COR-L47 (cell line): ENCODE measurements around the gene HOXA3.

Experiments used
- DNase-seq: peaks from one replicate; lab custom pipeline; 2025; lab: John Stamatoyannopoulos, UW

The HOXA3 gene

DNA sequence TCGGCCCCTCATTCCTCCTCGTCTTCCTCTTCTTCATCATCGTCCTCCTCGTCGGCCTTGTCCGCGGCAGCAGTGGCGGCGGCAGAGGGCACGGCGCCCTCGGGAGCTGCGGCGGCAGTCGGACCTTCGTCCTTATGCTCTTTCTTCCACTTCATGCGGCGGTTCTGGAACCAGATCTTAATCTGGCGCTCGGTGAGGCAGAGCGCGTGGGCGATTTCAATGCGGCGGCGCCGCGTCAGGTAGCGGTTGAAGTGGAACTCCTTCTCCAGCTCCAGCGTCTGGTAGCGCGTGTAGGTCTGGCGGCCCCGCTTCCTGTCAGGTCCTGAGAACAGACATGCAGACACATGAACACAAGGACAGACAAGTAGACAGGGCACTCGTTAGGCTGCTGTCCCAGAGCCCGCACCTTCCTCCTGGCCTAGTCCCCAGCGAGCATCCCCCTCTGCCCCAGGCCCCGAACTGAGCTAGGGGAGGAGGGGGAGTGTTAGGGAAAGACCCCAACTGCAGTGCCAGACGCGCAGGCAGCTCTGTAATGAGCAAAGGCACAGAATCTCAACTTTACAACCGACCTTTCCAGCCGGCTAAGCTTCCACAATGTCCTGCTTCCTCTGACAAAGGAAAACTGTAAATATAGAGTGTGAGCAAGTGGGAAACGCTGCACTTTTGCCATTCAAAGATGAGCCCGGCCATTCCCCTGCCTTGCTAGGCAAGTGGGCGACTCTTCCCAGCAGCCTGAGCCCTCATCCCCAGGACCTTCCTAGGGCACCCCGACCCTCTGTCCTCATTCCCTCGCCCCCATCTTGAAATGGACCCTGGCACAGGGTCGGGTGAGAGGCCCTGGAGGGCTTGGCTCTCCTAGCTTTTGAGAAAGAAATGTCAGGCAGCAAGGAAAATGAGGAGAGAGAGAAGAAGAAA, 2.8 kb upstream of the HOXA3 start:
- no peak for DNase-seq

DNA sequence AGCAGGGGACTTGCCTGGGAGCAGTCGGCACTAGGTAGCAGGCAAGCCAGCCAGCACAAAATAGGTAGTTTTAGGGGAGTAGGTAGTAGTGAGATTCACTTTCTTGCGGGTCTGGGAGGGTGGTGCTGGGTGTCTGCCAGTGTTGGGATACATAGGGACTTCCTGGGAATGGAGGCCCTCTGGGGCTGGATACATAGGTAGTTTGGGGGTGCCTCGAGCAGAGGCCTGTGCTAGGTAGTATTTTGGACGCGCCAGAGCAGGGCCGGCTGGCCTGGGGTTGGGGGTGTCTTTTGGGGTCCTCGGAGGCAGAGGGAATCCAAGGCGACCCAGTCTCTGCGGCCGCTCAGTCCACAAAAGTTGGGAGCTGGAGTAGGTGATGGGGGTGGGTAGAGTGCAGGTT, 2.0 kb upstream of the HOXA3 start:
- no peak for DNase-seq

DNA sequence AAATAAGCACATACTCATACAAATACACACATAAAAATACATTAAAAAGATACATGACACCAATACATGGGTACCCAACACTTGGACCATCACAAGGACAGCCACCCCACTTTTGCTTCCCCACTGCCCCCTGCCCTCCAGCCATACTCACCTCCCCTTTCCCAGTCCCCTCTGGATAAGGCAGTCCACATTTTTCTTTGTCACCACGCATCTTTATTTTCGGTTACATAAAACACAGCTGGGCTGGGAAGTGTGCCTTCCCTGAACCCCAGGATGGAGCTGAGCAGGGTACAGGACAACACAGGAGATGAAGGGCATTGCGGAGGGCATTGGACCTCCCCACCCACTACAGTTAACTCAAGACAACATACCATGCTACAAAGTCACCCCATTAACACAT, 1.1 kb upstream of the HOXA3 start:
- DNase-seq, result no peak

DNA sequence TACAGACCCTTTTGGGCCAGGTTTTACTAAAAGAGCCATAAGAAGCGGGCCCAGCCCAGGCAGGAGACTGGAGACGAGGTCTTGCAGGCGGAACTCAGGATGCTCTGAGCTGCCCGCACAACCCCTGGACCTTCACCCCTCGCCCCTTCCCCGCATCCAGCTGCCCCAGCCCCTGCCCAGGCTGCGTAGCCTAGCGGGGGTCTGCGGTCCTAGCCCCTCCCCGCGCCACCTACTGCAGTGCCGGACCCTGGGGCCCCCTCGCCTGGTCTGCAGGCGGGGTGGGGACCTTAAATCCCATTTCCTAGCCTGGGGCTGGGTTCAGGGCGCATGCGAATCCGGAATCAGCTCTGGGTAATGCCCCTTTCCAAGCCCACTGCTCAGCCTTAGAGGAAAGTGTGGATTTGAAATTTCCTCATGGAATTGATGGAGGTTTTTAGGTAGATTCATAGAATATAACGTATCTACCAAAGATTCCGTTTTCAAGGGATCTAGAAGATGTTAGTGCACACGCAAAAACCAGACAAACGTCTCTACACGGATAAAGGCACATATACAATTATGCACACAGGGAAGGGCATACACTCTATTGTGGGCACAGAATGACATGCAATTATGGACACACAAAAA, 546 bp upstream of the HOXA3 start:
- DNase-seq, result no peak

DNA sequence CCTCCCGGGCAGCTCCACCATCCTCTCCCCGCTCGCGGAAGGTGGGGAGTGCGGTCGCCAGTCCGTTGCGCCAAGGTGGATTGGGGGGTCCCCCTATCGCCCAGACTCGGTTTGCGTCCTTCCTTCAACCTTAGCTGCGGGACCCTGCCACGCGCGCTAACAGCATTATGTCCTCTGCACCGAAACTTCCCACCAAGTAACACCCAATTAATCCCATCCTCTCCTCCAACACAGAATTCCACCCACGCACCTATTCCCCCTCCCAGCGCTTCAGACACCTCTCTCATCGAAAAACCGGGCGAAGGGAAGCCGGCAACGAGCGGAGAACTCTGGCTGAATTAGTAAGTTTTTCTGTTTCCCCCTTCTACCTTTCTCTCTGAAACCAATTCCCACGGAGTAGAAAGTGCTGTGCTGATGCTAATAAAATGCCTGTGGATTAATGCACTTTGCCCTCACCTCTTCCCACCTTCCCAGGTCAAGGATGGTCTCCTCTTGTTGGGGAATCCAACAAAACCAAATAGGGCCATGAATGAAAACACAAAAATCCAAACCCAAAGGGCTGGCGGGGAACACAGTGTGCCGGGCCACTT, 947 bp downstream of the HOXA3 start:
- no peak for DNase-seq

DNA sequence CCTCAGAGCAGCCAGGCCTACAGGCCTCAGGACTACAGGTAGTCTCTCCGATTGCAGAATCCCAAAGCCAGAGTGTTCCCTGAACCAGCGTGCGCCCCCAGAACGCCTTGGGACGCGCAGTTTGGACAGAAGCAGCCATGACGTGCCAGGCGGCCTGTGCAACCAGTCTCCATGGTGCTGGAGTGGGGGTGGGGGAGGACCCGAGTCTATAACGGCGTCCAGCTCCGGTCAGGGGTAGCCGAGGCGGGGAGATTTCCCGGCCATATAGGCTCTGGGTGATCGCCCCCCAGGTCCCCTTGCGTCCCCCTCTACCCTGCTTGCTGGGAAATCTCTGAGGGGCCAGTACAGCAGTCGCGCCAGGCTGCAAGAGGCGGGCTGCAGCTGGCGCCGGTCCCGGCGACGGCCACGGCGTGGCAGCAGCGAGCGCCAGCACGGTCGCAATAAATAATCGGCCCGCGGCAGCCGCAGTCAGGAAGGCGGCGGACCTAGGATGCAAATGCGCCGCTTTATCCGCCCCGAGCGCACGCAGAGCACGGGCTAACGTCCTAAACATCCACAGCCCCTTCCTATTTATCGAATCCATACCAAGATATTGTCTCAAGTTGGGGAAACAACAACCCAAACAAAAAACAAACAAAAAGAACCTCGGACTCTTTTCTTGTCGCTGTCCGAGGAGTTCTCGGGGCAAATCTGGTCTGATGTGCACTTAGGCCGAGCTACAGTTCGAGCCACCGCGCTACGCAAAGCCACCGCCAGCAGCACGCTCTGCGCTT, 1.6 kb downstream of the HOXA3 start:
- DNase-seq, result no peak

DNA sequence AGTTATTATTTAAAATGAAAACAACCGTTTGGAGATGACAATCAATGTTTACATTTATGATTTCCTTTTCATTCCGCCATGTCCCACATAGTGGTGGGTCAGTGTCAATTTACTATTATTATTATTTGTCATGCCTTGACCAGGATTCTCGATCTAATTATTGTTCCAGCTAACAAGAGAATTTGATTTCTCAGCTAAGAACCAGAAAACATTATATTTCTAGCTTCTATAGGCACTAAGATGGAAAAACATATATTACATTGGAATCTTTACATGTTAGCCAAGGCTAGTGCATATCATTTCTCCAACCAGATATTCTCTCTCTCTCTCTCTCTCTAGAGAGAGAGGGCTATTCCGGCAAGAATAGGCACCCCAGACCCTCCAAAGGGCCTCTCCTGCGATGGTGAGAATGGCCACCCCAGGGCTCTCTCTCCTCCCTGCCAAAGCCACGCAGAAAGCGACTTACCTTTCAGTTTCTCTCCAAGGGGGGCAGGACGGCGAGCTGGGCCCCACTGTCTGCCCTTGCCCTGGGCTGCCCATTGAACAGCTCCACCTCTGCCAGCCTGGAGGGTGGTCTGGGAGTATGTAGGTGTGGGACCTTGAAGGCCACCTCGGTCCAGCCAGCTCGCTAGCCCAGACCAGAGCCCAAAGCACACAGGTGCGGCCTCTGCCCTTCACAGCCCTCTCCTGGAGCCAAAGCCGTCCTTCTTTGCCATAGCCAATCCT, 2.4 kb downstream of the HOXA3 start:
- no peak for DNase-seq

DNA sequence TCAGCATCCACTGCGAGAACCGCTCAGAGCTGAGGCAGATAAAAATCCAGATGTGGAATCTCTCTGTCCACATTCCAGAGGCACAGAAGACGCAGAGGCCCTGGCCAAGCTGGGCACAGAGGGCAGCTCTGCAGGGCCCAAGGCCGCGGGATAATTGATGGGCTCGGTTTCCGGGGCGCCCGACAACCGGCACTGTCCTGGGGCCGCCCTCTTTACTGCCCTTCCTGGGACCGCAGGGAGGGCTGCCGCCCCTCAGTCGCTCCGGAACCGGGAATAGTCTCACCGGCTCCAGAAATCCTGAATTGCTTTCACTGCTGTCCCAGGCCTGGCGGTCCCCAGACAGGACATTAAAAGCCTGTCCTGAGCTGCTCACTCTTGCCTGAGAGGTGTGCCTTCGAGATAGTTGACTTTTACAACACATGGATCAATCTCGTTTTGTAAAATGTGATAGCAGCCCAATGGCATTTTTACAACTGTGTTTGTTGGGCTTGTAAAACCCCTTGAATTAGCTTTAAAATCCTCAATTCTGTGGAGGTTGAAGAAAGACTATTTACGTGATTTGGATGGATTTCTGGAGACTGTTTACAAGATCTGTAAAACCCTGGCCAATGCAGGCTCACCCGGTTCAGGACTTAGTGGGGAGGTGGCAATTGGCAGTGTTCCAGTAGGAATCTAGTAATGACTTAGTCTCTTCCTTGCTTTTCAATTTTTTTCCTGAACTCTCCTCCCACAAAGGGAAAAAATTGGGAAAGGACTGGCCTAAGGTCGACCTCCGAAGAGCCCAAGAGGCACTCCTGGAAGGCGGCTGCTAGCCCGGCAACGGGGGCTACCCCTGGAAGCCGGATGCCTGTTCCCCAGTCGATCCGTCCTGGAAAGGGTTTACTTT, 3.4 kb downstream of the HOXA3 start:
- DNase-seq, result no peak

DNA sequence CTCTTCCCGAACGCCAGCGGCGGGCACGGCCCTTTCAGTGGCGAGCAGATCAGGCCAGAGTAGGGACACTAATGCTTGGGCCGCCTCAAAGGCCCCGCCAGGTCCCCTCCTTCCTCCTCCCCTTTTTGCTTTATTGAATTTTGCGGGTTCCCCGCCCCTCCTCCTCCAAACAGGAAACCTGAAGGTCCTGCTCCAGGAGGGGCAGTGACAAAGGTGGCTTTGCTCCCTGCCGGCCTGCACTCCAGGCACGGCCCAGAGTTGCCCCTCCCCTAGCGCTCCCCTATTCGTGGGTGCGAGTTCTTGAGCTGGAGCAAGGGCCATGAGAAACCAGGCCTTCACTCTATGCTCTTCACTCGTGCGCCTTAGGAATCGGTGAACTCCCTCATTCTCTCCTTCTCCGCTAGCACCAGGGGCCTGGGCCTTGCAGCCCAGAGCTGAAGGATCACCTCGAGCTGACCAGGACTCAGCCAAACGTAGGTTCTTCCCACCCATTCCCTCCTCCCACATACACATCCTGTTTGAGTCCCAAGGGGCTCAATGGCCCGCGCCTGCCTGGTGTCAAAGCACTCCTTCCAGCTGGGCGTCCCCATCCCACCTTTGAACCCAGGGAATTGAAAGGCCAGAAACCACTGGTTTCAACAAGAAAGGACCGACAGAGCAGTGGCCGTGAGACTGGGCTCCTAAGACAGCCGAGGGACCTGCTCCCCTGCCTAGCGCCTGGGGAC, 4.2 kb downstream of the HOXA3 start:
- no peak for DNase-seq

DNA sequence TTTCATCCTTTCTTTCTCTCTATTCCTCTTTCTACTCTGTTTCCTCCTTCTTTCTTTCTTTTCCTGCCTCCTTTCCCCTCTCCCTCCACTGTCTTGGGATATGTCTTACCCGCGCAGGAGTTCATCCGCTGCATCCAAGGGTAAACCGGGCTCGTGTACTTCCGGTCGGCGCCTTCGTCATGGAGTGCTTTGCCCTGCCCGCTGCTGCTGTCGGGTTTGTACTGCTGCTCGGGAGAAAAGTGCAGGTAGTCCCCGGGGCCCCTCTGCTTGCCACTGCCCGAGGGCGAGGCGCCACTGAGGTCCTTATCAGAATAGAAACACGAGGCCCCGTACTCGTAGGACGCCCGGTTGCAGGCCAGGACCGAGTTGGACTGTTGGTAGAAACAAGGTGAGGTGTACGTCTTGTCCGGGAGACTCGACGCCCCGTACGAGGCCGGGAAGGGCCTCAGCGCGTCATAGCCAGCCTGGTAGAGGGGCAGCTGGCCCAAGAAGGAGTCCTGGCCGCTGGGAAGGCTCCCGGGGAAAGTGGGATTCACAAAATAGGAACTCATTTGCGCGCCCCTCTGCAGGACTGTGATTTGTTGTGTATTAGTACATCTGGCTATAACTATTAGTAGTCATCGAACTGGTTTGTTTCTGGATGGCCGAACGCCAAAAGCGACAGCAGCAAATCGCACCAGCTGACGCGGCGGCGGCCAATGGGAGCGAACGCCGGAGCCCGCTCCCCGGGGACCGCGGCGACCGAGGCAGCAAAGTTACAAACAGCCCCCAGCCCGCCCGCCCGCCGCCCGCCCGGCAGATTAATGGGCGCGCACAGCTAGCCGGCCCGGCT, 5.0 kb downstream of the HOXA3 start, which contains the start of gene HOXA6:
Gene HOXA6 (minus strand): TSS at position 576 of the 832 bp plus-strand sequence. CDS start 25 bp downstream, at position 551.
- DNase-seq, result no peak

DNA sequence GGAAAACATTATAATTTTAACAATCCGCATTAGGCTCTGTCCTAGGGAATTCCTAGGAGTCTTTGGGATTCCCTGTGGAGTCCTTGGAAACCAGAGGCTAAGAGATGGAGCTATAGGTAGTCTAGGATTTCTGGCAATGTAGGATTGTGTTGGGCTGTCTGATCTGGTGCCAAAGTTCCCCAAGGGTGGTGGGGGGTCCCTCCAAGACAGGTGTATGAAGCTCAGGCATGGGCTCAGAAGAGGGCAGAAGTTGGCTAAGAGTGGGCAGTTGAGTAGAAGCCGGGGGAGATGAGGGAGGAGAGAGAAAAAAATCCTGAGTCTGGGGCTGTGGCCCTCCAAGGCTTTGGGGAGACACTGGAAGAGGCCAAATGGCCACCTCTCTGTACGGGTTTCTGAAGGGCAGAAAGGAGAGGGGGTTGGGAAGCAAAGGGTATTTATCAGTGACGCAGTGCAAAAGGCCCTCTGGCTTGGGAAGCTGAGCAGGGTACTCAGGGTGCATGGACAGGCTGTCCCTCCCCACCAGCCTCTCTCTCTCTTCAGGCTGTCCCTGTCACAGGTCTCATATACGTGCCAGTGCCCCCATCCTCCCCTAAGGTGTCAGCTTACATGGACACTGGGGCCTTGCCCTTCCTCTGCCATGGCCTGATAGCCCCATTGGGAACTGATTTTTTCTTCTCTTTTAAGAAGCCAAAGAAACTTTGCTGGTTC, 5.7 kb downstream of the HOXA3 start:
- no peak for DNase-seq

DNA sequence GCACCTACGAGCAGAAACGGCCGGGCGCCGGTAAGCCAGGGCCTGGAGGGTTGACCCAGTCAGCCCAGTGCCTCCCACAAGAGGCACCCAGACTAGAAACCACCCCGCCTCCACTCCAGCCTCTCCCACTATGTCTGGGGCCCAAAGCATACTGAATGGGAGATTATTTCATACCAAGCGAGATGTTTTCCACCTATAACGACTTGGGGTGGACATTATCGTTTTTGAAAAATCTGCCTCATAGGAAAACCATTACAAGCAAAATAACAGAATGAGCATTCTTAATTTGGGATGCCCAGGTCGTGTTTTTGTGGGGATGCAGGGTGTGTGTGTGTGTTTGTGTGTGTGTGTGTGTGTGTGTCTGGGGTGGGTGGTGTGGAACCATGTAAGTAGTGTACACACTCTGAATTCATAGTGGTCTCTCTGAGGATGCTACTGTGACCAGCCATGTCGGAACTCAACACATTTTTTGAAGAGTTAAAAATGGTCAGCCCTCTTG, 6.4 kb downstream of the HOXA3 start:
- no peak for DNase-seq

DNA sequence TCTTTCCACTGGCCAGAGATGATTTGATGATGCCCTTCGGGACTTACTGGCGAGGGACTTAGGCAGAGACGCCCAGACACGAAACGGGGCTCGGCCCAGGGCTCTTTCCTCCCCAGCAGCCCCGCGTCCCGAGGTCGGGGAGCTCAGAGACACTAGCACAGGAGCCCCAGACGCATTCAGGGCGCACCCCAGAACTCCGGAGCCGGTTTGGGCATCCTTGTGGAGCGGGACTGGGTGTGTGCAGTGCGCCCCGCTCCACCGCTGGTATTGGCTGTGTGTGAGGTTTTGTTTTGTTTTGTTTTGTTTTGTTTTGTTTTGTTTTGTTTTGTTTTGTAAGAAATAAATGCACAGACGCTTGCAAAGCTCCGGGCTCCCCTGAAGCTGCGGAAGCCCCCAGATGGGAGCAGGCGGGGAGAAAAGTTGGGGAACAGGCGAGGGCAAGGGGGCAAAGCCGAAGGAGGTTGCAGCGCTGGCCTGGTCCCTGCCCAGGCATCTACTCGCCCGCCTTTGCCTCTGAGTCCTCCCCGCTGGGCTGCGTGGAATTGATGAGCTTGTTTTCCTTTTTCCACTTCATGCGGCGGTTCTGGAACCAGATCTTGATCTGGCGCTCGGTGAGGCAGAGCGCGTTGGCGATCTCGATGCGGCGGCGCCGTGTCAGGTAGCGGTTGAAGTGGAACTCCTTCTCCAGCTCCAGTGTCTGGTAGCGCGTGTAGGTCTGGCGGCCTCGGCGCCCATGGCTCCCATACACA, 7.0 kb downstream of the HOXA3 start:
- DNase-seq, result no peak

DNA sequence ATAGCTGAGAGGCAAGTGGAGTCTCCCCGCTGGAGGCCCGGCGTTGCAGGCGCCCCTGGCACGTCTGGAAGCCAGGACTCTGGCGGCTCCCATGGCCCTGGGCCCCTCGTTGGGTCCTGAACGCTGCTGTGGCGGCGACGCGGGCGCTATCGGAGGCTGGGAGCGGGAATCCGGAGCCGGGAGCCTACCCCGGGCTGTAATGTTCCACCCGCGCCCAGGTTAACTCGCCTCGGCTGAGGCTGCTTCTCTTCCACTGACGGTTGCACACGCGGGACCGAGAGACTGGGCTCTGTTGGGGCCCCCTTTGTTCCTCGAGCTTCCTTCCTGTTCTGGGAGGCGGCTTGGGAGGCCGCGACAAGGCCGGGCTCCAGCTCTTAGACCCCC, 7.6 kb downstream of the HOXA3 start:
- DNase-seq, result no peak

DNA sequence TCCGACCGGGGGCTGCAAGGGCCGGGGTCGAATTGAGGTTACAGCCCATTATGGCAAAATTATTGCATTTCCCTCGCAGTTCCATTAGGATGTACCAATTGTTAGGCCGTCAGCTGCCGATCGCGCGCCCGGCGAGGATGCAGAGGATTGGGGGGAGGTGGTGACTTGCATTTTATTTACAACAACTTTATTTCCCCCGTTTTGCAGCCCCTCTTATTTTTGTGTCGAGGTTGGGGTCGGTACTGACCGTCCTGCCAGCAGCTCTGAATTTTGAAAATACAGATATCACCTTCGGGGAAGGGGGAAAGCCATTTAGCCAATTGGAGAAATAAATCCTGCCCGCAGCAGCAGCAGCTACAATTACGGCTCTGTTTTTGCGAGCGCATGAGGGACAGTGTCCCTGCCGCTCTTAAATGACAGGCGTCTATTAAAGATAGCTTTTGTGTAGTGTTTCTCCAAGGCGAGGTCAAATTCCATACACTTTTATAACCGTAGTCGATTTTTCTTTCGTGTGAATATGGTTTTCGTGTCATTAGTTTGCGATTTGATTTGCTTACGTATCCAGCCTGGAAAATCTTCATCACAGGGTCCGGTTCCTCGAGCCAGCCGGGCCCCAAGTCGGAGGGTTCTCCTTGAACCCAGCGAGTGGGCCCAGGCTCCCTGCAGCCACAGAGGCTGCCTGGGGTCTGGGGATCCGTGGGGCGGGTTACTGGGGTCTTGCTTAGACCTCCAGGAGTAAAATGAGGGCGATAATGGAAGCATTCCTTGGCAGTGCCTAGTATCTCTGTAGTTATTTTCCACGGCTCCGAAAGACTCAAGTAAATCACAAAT, 8.2 kb downstream of the HOXA3 start:
- no peak for DNase-seq
